ENCODE data around the gene MAP7.
"Not testable (repeated sequence)": the region's sequence is repeated elsewhere in the genome, so short reads cannot be mapped to it uniquely, and the experiment has no call there.

Gene MAP7

GRCh38 chr6:136309171-136309570 is 241.1 kb downstream of the MAP7 start:
- Histone ChIP-seq H3K27ac (replicated peaks; ENCODE audit: low read length) (no peak overlapping the region), H2BK5ac (ENCODE audit: low read length) (no peak overlapping the region), H2BK12ac (ENCODE audit: low read length) (no peak overlapping the region), H2BK15ac (ENCODE audit: low read length) (no peak overlapping the region), H3K79me1 (ENCODE audit: low read depth, low read length) (no peaks in the 10 kb centered on the region), H2BK120ac (ENCODE audit: low read depth, low read length) (no peak overlapping the region), H3K4me3 (ENCODE audit: low read length in 2 of 2) (no peak overlapping the region), H4K8ac (ENCODE audit: low read depth, low read length) (no peak overlapping the region), H2AFZ (ENCODE audit: low read length) (no peak overlapping the region), H3K18ac (ENCODE audit: low read length) (no peak overlapping the region), H3K9ac (ENCODE audit: low read depth, low read length, poor library complexity) (no peak overlapping the region), H3K4me2 (ENCODE audit: insufficient read depth, low read length, poor library complexity, severe bottlenecking) (no peak overlapping the region), H3K14ac (ENCODE audit: low read length) (no peak overlapping the region), H3K4me1 (ENCODE audit: control insufficient read depth in 2 of 2, insufficient read depth in 1 of 2, low read depth in 1 of 2, low read length in 2 of 2) (peaks cover 8% of the 10 kb centered on the region in 2 donors), H2AK5ac (ENCODE audit: low read depth, low read length) (no peak overlapping the region), H3K23ac (ENCODE audit: low read depth, low read length, poor library complexity) (no peak overlapping the region), H3K27me3 (ENCODE audit: control insufficient read depth in 3 of 3, insufficient read depth in 3 of 3, low read depth in 1 of 3, low read length in 3 of 3) (peaks cover 0 to 6% (median 0%) of the 10 kb centered on the region in 3 experiments), H3K36me3 (replicated peaks in 1 of 2; ENCODE audit: control insufficient read depth in 2 of 2, insufficient read depth in 2 of 2, low read length in 2 of 2) (no peaks in the 10 kb centered on the region), H3K4ac (ENCODE audit: low read length) (no peak overlapping the region), H3K9me3 (replicated peaks in 1 of 2; ENCODE audit: control insufficient read depth in 2 of 2, insufficient read depth in 1 of 2, low read depth in 1 of 2, low read length in 2 of 2) (no peaks in the 10 kb centered on the region), H4K91ac (ENCODE audit: low read depth, low read length, poor library complexity) (no peak overlapping the region)
- WGBS, 2 donors (ENCODE audit: extremely low coverage in 2 of 2, insufficient read length in 2 of 2, insufficient replicate concordance in 1 of 2) = no CpG with 5 or more reads among the region's 3 CpGs
- DNase-seq (ENCODE audit: low spot score) = no peak

GRCh38 chr6:136308469-136308868 is 241.8 kb downstream of the MAP7 start:
- H2BK120ac ChIP-seq (ENCODE audit: low read depth, low read length); H2BK15ac ChIP-seq (ENCODE audit: low read length); H4K8ac ChIP-seq (ENCODE audit: low read depth, low read length); H3K4me2 ChIP-seq (ENCODE audit: insufficient read depth, low read length, poor library complexity, severe bottlenecking); H2AFZ ChIP-seq (ENCODE audit: low read length); H3K9ac ChIP-seq (ENCODE audit: low read depth, low read length, poor library complexity); H3K18ac ChIP-seq (ENCODE audit: low read length); H3K27ac ChIP-seq (replicated peaks; ENCODE audit: low read length); H3K4me1 ChIP-seq (ENCODE audit: control insufficient read depth in 2 of 2, insufficient read depth in 1 of 2, low read depth in 1 of 2, low read length in 2 of 2); H3K79me1 ChIP-seq (ENCODE audit: low read depth, low read length); H2AK5ac ChIP-seq (ENCODE audit: low read depth, low read length); H3K36me3 ChIP-seq (replicated peaks in 1 of 2; ENCODE audit: control insufficient read depth in 2 of 2, insufficient read depth in 2 of 2, low read length in 2 of 2); H3K9me3 ChIP-seq (replicated peaks in 1 of 2; ENCODE audit: control insufficient read depth in 2 of 2, insufficient read depth in 1 of 2, low read depth in 1 of 2, low read length in 2 of 2); H3K14ac ChIP-seq (ENCODE audit: low read length); H3K23ac ChIP-seq (ENCODE audit: low read depth, low read length, poor library complexity); H2BK12ac ChIP-seq (ENCODE audit: low read length); H4K91ac ChIP-seq (ENCODE audit: low read depth, low read length, poor library complexity); H3K27me3 ChIP-seq (ENCODE audit: control insufficient read depth in 3 of 3, insufficient read depth in 3 of 3, low read depth in 1 of 3, low read length in 3 of 3); DNase-seq (ENCODE audit: low spot score); H3K4ac ChIP-seq (ENCODE audit: low read length); H2BK5ac ChIP-seq (ENCODE audit: low read length); H3K4me3 ChIP-seq (ENCODE audit: low read length in 2 of 2): not testable (repeated sequence)
- WGBS, 2 donors (ENCODE audit: extremely low coverage in 2 of 2, insufficient read length in 2 of 2, insufficient replicate concordance in 1 of 2) = no CpG with 5 or more reads among the region's 1 CpG

- Histone ChIP-seq H2AFZ (ENCODE audit: low read length) (no peak overlapping the region), H3K23ac (ENCODE audit: low read depth, low read length, poor library complexity) (no peak overlapping the region), H3K9ac (ENCODE audit: low read depth, low read length, poor library complexity) (no peak overlapping the region), H3K14ac (ENCODE audit: low read length) (no peak overlapping the region), H2BK5ac (ENCODE audit: low read length) (no peak overlapping the region), H2BK15ac (ENCODE audit: low read length) (no peak overlapping the region), H3K27ac (replicated peaks; ENCODE audit: low read length) (no peak overlapping the region), H3K4me2 (ENCODE audit: insufficient read depth, low read length, poor library complexity, severe bottlenecking) (no peak overlapping the region), H3K27me3 (ENCODE audit: control insufficient read depth in 3 of 3, insufficient read depth in 3 of 3, low read depth in 1 of 3, low read length in 3 of 3) (peaks cover 0 to 6% (median 0%) of the 10 kb centered on the region in 3 experiments), H3K18ac (ENCODE audit: low read length) (no peak overlapping the region), H2BK12ac (ENCODE audit: low read length) (no peak overlapping the region), H3K4me3 (ENCODE audit: low read length in 2 of 2) (no peak overlapping the region), H3K36me3 (replicated peaks in 1 of 2; ENCODE audit: control insufficient read depth in 2 of 2, insufficient read depth in 2 of 2, low read length in 2 of 2) (no peaks in the 10 kb centered on the region), H4K8ac (ENCODE audit: low read depth, low read length) (no peak overlapping the region), H2AK5ac (ENCODE audit: low read depth, low read length) (no peak overlapping the region), H3K4ac (ENCODE audit: low read length) (no peak overlapping the region), H3K79me1 (ENCODE audit: low read depth, low read length) (no peaks in the 10 kb centered on the region), H4K91ac (ENCODE audit: low read depth, low read length, poor library complexity) (no peak overlapping the region), H2BK120ac (ENCODE audit: low read depth, low read length) (no peak overlapping the region), H3K4me1 (ENCODE audit: control insufficient read depth in 2 of 2, insufficient read depth in 1 of 2, low read depth in 1 of 2, low read length in 2 of 2) (peaks cover 8% of the 10 kb centered on the region in 2 donors), H3K9me3 (replicated peaks in 1 of 2; ENCODE audit: control insufficient read depth in 2 of 2, insufficient read depth in 1 of 2, low read depth in 1 of 2, low read length in 2 of 2) (no peaks in the 10 kb centered on the region)
- DNase-seq (ENCODE audit: low spot score) = no peak
Observed at GRCh38 chr6:136307351-136307750, 242.9 kb downstream of the MAP7 start.

GRCh38 chr6:136306466-136306865 is 243.8 kb downstream of the MAP7 start:
- WGBS, 2 donors (ENCODE audit: extremely low coverage in 2 of 2, insufficient read length in 2 of 2, insufficient replicate concordance in 1 of 2) = no CpG with 5 or more reads among the region's 1 CpG
- Histone ChIP-seq H2AFZ (ENCODE audit: low read length) (no peak overlapping the region), H2BK120ac (ENCODE audit: low read depth, low read length) (no peak overlapping the region), H3K23ac (ENCODE audit: low read depth, low read length, poor library complexity) (no peak overlapping the region), H2BK5ac (ENCODE audit: low read length) (no peak overlapping the region), H2BK15ac (ENCODE audit: low read length) (no peak overlapping the region), H2AK5ac (ENCODE audit: low read depth, low read length) (no peak overlapping the region), H3K79me1 (ENCODE audit: low read depth, low read length) (no peaks in the 10 kb centered on the region), H3K9me3 (replicated peaks in 1 of 2; ENCODE audit: control insufficient read depth in 2 of 2, insufficient read depth in 1 of 2, low read depth in 1 of 2, low read length in 2 of 2) (no peaks in the 10 kb centered on the region), H2BK12ac (ENCODE audit: low read length) (no peak overlapping the region), H4K8ac (ENCODE audit: low read depth, low read length) (no peak overlapping the region), H3K4me3 (ENCODE audit: low read length in 2 of 2) (no peak overlapping the region), H3K27me3 (ENCODE audit: control insufficient read depth in 3 of 3, insufficient read depth in 3 of 3, low read depth in 1 of 3, low read length in 3 of 3) (no peaks in the 10 kb centered on the region), H3K4me1 (ENCODE audit: control insufficient read depth in 2 of 2, insufficient read depth in 1 of 2, low read depth in 1 of 2, low read length in 2 of 2) (peaks cover 8% of the 10 kb centered on the region in 2 donors), H3K18ac (ENCODE audit: low read length) (no peak overlapping the region), H3K36me3 (replicated peaks in 1 of 2; ENCODE audit: control insufficient read depth in 2 of 2, insufficient read depth in 2 of 2, low read length in 2 of 2) (no peaks in the 10 kb centered on the region), H3K9ac (ENCODE audit: low read depth, low read length, poor library complexity) (no peak overlapping the region), H4K91ac (ENCODE audit: low read depth, low read length, poor library complexity) (no peak overlapping the region), H3K4ac (ENCODE audit: low read length) (no peak overlapping the region), H3K4me2 (ENCODE audit: insufficient read depth, low read length, poor library complexity, severe bottlenecking) (no peak overlapping the region), H3K27ac (replicated peaks; ENCODE audit: low read length) (no peak overlapping the region), H3K14ac (ENCODE audit: low read length) (no peak overlapping the region)
- DNase-seq (ENCODE audit: low spot score) = no peak
